WTC11 (cell line): ENCODE measurements around the gene LHFPL4. TPM values are rescaled to one million over a fixed set of nuclear protein-coding genes. Genes with fewer than 3 reads are reported as not detected.
"Not testable (repeated sequence)": the region's sequence is repeated elsewhere in the genome, so short reads cannot be mapped to it uniquely, and the experiment has no call there.

Experiments
- ATAC-seq: fragments of 200-7000 bp; cut with Tn5 transposase; 2 replicates; pipeline ENCODE4 v1.10.0; 2021; ENCODE audit warnings: mild to moderate bottlenecking, moderate library complexity
- CTCF ChIA-PET: fragments of 300-600 bp; sonication (Branson Sonifier 250); formaldehyde crosslinking; loops from one replicate; lab custom pipeline; 2021; ENCODE audit warnings: antibody characterized with exemption; lab: Charles Lee
- POLR2A ChIA-PET: fragments of 350-600 bp; sonication (Branson Sonifier 250); formaldehyde crosslinking; loops from one replicate; lab custom pipeline; 2021; ENCODE audit warnings: antibody characterized with exemption; lab: Charles Lee
- DNase-seq: peaks from one replicate; pipeline ENCODE4 v3.0.0; 2021; ENCODE audit warnings: low spot score
- H3K27ac Mint-ChIP-seq: 2 replicates; pipeline ENCODE4 v1.8.0; 2021; ENCODE audit warnings: mixed read lengths
- H3K27me3 Mint-ChIP-seq: 2 replicates; pipeline ENCODE4 v1.8.0; 2021; ENCODE audit warnings: low read depth, mild to moderate bottlenecking, moderate library complexity, mixed read lengths
- H3K36me3 Mint-ChIP-seq: 2 replicates; pipeline ENCODE4 v1.8.0; 2021; ENCODE audit warnings: mixed read lengths
- H3K4me1 Mint-ChIP-seq: 2 replicates; pipeline ENCODE4 v1.8.0; 2022; ENCODE audit warnings: mixed read lengths
- H3K4me3 Mint-ChIP-seq: 2 replicates; pipeline ENCODE4 v1.8.0; 2021; ENCODE audit warnings: mild to moderate bottlenecking, moderate library complexity, mixed read lengths
- H3K9me3 Mint-ChIP-seq: 2 replicates; pipeline ENCODE4 v1.8.0; 2021; ENCODE audit warnings: mixed read lengths
- ATF1 ChIP-seq: sonication (generic); formaldehyde crosslinking; IDR thresholded peaks from 2 replicates; pipeline ENCODE4 v1.8.1; 2023; ENCODE audit warnings: mild to moderate bottlenecking, moderate library complexity, missing genetic modification reagents
- CBFB ChIP-seq: sonication (generic); formaldehyde crosslinking; IDR thresholded peaks from 2 replicates; pipeline ENCODE4 v1.8.1; 2022; ENCODE audit warnings: mild to moderate bottlenecking, low read depth, missing genetic modification reagents
- CREB1 ChIP-seq: sonication (generic); formaldehyde crosslinking; IDR thresholded peaks from 2 replicates; pipeline ENCODE4 v1.8.0; 2023; ENCODE audit warnings: mild to moderate bottlenecking, missing genetic modification reagents
- CTCF ChIP-seq: fragments of 200-600 bp; IDR thresholded peaks from 2 replicates; pipeline ENCODE4 v1.8.0; 2022; ENCODE audit warnings: antibody characterized with exemption
- GRHL2 ChIP-seq: fragments of 250-450 bp; sonication (Bioruptor Pico); IDR thresholded peaks from 2 replicates; pipeline ENCODE4 v1.8.0; 2022; ENCODE audit warnings: mild to moderate bottlenecking, moderate library complexity; ENCODE audit not compliant: insufficient replicate concordance, severe bottlenecking
- HMGXB4 ChIP-seq: sonication (generic); formaldehyde crosslinking; IDR thresholded peaks from 2 replicates; pipeline ENCODE4 v1.8.1; 2023; ENCODE audit warnings: mild to moderate bottlenecking, moderate library complexity, missing genetic modification reagents
- JAZF1 ChIP-seq: fragments of 250-450 bp; sonication (Bioruptor Pico); IDR thresholded peaks from 2 replicates; pipeline ENCODE4 v1.9.0; 2021; ENCODE audit warnings: moderate library complexity, mild to moderate bottlenecking, inconsistent platforms
- MXD4 ChIP-seq: fragments of 250-450 bp; sonication (Bioruptor Pico); IDR thresholded peaks from 2 replicates; pipeline ENCODE4 v1.8.0; 2021; ENCODE audit warnings: mild to moderate bottlenecking, moderate library complexity, borderline replicate concordance
- NFATC4 ChIP-seq: fragments of 250-450 bp; sonication (Bioruptor Pico); IDR thresholded peaks from 2 replicates; pipeline ENCODE4 v1.9.0; 2021; ENCODE audit warnings: mild to moderate bottlenecking
- NFYB ChIP-seq: sonication (generic); formaldehyde crosslinking; conservative IDR thresholded peaks from 2 replicates; pipeline ENCODE4 v1.8.0; 2022; ENCODE audit warnings: low read depth, missing genetic modification reagents
- NR1H2 ChIP-seq: sonication (generic); formaldehyde crosslinking; IDR thresholded peaks from 2 replicates; pipeline ENCODE4 v1.9.0; 2021; ENCODE audit warnings: mild to moderate bottlenecking, moderate library complexity, missing genetic modification reagents
- NR3C1 ChIP-seq: sonication (generic); formaldehyde crosslinking; conservative IDR thresholded peaks from 2 replicates; pipeline ENCODE4 v1.8.1; 2023; ENCODE audit warnings: low read depth, mild to moderate bottlenecking, missing genetic modification reagents
- PRRX2 ChIP-seq: fragments of 250-450 bp; sonication (Bioruptor Pico); IDR thresholded peaks from 2 replicates; pipeline ENCODE4 v1.8.0; 2021; ENCODE audit warnings: mild to moderate bottlenecking
- USF1 ChIP-seq: sonication (generic); formaldehyde crosslinking; IDR thresholded peaks from 2 replicates; pipeline ENCODE4 v1.8.0; 2022; ENCODE audit warnings: mild to moderate bottlenecking, missing genetic modification reagents
- ZNF138 ChIP-seq: sonication (generic); formaldehyde crosslinking; conservative IDR thresholded peaks from 2 replicates; pipeline ENCODE4 v1.8.1; 2022; ENCODE audit warnings: mild to moderate bottlenecking, moderate library complexity, missing genetic modification reagents
- ZNF232 ChIP-seq: sonication (generic); formaldehyde crosslinking; IDR thresholded peaks from 2 replicates; pipeline ENCODE4 v1.8.0; 2022; ENCODE audit warnings: mild to moderate bottlenecking, missing genetic modification reagents
- ZNF317 ChIP-seq: sonication (generic); formaldehyde crosslinking; IDR thresholded peaks from 2 replicates; pipeline ENCODE4 v1.8.1; 2023; ENCODE audit warnings: low read depth, mild to moderate bottlenecking, moderate library complexity, missing genetic modification reagents, borderline replicate concordance
- ZNF423 ChIP-seq: fragments of 250-450 bp; sonication (Bioruptor Pico); IDR thresholded peaks from 2 replicates; pipeline ENCODE4 v2.1.2; 2022; ENCODE audit warnings: mild to moderate bottlenecking, moderate library complexity
- ZNF425 ChIP-seq: fragments of 250-450 bp; sonication (Bioruptor Pico); conservative IDR thresholded peaks from 2 replicates; pipeline ENCODE4 v1.9.0; 2021; ENCODE audit warnings: mild to moderate bottlenecking
- ZNF532 ChIP-seq: fragments of 250-450 bp; sonication (Bioruptor Pico); IDR thresholded peaks from 2 replicates; pipeline ENCODE4 v1.9.0; 2021; ENCODE audit warnings: mild to moderate bottlenecking, borderline replicate concordance
- total RNA-seq: library from RNA; stranded (reverse); gene quantifications from 3 replicates; pipeline ENCODE4 v1.2.3, GENCODE V29; 2021

Gene LHFPL4
- total RNA-seq, 1 experiment from 2014 or later = 24.4 TPM

GRCh38 chr3:9497821-9498565 is 55.6 kb downstream of the LHFPL4 start (continued):
- no peak for TF ChIP-seq ATF1 (CRISPR knock-in tag)
- no peak for TF ChIP-seq HMGXB4 (CRISPR knock-in tag)
- TF ChIP-seq GRHL2 (CRISPR knock-in tag) = no peak
- no peak for TF ChIP-seq NR3C1 (CRISPR knock-in tag)
- no peak for TF ChIP-seq ZNF532 (CRISPR knock-in tag)
- no peak for TF ChIP-seq NFATC4
- TF ChIP-seq ZNF425 (CRISPR knock-in tag) = no peak
- TF ChIP-seq NR1H2 (CRISPR knock-in tag) = no peak

GRCh38 chr3:9496893-9497292 is 56.7 kb downstream of the LHFPL4 start:
- H3K4me3 Mint-ChIP-seq = no peak overlapping the region
- TF ChIP-seq NR1H2 (CRISPR knock-in tag) (no peak), PRRX2 (CRISPR knock-in tag) (no peak), CBFB (no peak), CTCF (no peak), MXD4 (CRISPR knock-in tag) (no peak), CREB1 (no peak), ZNF232 (CRISPR knock-in tag) (no peak), ZNF138 (CRISPR knock-in tag) (no peak), NFYB (CRISPR knock-in tag) (no peak), USF1 (no peak), ZNF423 (no peak), JAZF1 (CRISPR knock-in tag) (no peak), ZNF317 (no peak)
- ATAC-seq = no peak
- no peak overlapping the region for H3K27ac Mint-ChIP-seq
- peaks cover 82% of the 10 kb centered on the region for H3K27me3 Mint-ChIP-seq
- DNase-seq = no peak
- peaks cover 11% of the 10 kb centered on the region for H3K4me1 Mint-ChIP-seq
- H3K36me3 Mint-ChIP-seq = no peaks in the 10 kb centered on the region
- no peaks in the 10 kb centered on the region for H3K9me3 Mint-ChIP-seq
- ChIA-PET POLR2A (no interaction called here), CTCF (interaction anchor here (0.5 to 1.2 kb wide), 2 partner anchors 227 to 231 kb away, joined by 3 to 4 read pairs; no protein-coding TSS in a partner anchor)

- H3K9me3 Mint-ChIP-seq, H3K4me3 Mint-ChIP-seq, H3K4me1 Mint-ChIP-seq, ATAC-seq, H3K27ac Mint-ChIP-seq, H3K36me3 Mint-ChIP-seq, DNase-seq: not testable (repeated sequence)
- peaks cover 87% of the 10 kb centered on the region for H3K27me3 Mint-ChIP-seq
- ChIA-PET POLR2A (interaction anchor here (0.6 kb wide), 1 partner anchor 39 kb away, joined by 4 read pairs; no protein-coding TSS in a partner anchor), CTCF (interaction anchor here (0.7 kb wide), 1 partner anchor 159 kb away, joined by 6 read pairs; no protein-coding TSS in a partner anchor)
Observed at GRCh38 chr3:9494036-9494435, 59.6 kb downstream of the LHFPL4 start.
